ENCODE measurements around the gene INSRR.

The INSRR gene

DNA sequence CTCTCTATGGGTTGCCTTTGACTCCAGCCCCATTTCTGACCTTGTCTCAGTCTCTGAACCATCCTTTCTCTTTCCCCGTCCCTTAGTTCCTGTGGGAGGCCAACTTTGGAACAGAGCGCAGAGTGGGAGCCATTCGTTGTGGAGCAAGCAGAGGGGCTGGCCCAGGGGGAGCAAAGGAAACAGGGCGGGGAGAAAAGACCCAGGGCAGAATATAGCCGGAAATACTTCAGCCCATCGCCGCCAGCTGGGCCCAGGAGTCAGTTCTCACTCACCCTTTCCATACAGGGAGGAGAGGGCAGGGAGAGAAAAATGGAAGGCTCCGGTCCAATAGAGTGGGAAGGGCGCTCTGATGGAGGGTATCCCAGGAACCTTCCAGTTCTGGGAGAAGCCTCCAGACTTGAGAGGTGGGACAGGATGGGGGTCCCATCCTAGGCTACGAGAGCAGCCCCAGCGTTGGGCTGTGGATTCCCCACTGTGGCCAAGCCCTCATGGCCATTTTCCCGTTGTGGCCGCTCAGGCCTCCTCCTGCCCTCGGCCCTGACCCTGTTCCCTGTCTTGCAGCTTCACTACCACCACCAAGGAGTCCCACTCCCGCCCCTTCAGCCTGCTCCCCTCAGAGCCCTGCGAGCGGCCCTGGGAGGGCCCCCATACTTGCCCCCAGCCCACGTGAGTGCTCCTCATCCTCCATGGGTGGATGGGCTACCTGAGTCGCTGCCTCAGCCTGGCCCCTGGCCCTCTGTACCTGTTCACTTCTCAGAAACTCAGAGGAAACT is 45.5 kb upstream of the INSRR start:
- Mint-ChIP-seq H3K27me3 (ENCODE audit: low read depth) (peaks cover 11% of the 10 kb centered on the region), H3K4me3 (peak overlapping the region; percentile 6 to 20 (median 14)), H3K4me1 (peaks cover 59% of the 10 kb centered on the region), H3K9me3 (no peaks in the 10 kb centered on the region), H3K27ac (peak overlapping the region; percentile 74 to 94 (median 75)), H3K36me3 (ENCODE audit: low read depth) (peaks cover 10% of the 10 kb centered on the region)
- TF ChIP-seq CTCF (IDR thresholded peaks at IDR 0.05; ENCODE audit: unreplicated experiment in 3 of 3) = no peak

GRCh38 chr1:156903328-156904091 is 44.6 kb upstream of the INSRR start:
- Mint-ChIP-seq H3K9me3 (no peaks in the 10 kb centered on the region), H3K4me1 (peaks cover 59% of the 10 kb centered on the region), H3K27ac (peak overlapping the region; percentile 75 to 94 (median 78)), H3K27me3 (ENCODE audit: low read depth) (peaks cover 11% of the 10 kb centered on the region), H3K4me3 (peak overlapping the region in 2 of 3 experiments; percentile 28 to 45), H3K36me3 (ENCODE audit: low read depth) (peaks cover 5% of the 10 kb centered on the region)
- no peak for TF ChIP-seq CTCF (IDR thresholded peaks at IDR 0.05; ENCODE audit: unreplicated experiment in 3 of 3)

GRCh38 chr1:156901966-156902915 is 43.3 kb upstream of the INSRR start:
- peak overlapping the region; percentile 17 to 55 (median 40) for H3K4me3 Mint-ChIP-seq
- H3K36me3 Mint-ChIP-seq (ENCODE audit: low read depth) = peaks cover 5% of the 10 kb centered on the region
- H3K9me3 Mint-ChIP-seq = no peaks in the 10 kb centered on the region
- peaks cover 12% of the 10 kb centered on the region for H3K27me3 Mint-ChIP-seq (ENCODE audit: low read depth)
- TF ChIP-seq CTCF (IDR thresholded peaks at IDR 0.05; ENCODE audit: unreplicated experiment in 3 of 3) = no peak
- H3K27ac Mint-ChIP-seq = peak overlapping the region; percentile 86 to 94 (median 90)
- peaks cover 69% of the 10 kb centered on the region for H3K4me1 Mint-ChIP-seq

DNA sequence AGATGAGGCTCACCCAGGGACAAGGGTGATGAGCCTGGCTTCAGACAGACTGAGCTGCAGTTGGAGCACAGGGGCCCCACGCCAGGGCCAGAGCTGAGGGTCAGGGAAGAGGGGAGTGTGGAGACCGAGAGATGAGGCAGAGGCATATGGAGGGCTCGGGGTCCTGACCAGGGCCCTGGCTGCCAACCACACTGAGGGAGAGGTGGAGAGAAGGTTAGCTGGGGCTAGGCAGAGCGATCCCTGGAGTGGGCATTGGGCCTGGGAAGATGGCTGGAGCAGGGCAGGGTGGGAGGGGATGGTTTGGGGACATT is 42.6 kb upstream of the INSRR start:
- Mint-ChIP-seq H3K4me1 (peaks cover 70% of the 10 kb centered on the region), H3K4me3 (peak overlapping the region in 1 of 3 experiments; percentile 18), H3K36me3 (ENCODE audit: low read depth) (no peaks in the 10 kb centered on the region), H3K27me3 (ENCODE audit: low read depth) (peaks cover 17% of the 10 kb centered on the region), H3K27ac (peak overlapping the region; percentile 86 to 94 (median 90)), H3K9me3 (no peaks in the 10 kb centered on the region)
- TF ChIP-seq CTCF (IDR thresholded peaks at IDR 0.05; ENCODE audit: unreplicated experiment in 3 of 3) = no peak

DNA sequence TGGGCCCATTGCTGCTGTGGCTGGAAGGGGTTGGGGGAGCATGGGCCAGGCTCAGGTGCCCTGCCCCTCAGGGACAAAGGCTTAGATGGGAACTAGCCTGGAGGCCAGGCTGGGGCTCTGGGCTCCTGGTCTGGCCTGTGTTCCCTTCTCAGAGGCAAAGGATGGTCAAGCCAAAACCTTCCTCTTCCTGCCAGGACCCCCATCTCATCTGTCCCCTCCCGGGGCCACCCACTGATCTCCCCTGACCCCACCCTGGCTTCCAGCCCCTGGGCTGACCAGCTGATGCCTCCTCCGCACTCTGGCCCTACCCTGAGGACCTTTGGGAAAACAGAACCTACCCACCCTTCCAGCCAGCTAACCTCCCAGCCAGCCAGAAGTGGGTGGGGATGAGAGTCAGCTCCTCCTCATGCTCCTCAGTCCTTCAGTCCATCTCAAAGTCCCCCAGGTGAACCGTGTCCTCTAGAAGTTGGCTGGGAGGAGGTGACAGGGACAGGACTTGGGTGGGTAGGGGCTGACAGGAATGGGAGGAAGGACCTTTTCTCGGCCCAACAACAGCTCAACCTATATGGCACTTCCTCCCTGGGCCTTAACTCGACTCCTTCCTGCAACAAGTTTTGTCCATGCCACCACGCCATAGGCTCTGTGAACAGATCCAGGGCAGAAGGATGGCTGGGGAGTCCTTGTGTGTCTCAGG is 42.1 kb upstream of the INSRR start:
- peak overlapping the region; percentile 86 to 94 (median 90) for H3K27ac Mint-ChIP-seq
- H3K4me1 Mint-ChIP-seq = peaks cover 71% of the 10 kb centered on the region
- no peaks in the 10 kb centered on the region for H3K9me3 Mint-ChIP-seq
- TF ChIP-seq CTCF (IDR thresholded peaks at IDR 0.05; ENCODE audit: unreplicated experiment in 3 of 3) = no peak
- H3K36me3 Mint-ChIP-seq (ENCODE audit: low read depth) = no peaks in the 10 kb centered on the region
- H3K4me3 Mint-ChIP-seq = peak overlapping the region in 1 of 3 experiments; percentile 18
- peaks cover 19% of the 10 kb centered on the region for H3K27me3 Mint-ChIP-seq (ENCODE audit: low read depth)
